GM08714 (cell line): ENCODE measurements around the gene MARCO.

Source experiments
- H3K4me3 ChIP-seq: fragments of 200-500 bp; sonication (Bioruptor generic); 2 replicates; pipeline ENCODE4 v1.5.1; 2014; ENCODE audit warnings: mild to moderate bottlenecking, low read length, inconsistent platforms
- ZNF274 ChIP-seq: IDR thresholded peaks from 2 replicates; pipeline ENCODE4 v1.6.1; 2012; ENCODE audit warnings: mild to moderate bottlenecking, low read depth, low read length

MARCO gene

GRCh38 chr2:118914721-118915453, 27.1 kb upstream of the MARCO start:
- TF ChIP-seq ZNF274, result no peak
- H3K4me3 ChIP-seq, result no peak overlapping the region

- H3K4me3 ChIP-seq, result no peak overlapping the region
- TF ChIP-seq ZNF274, result no peak
Observed at GRCh38 chr2:118918017-118918416, 24.0 kb upstream of the MARCO start.

GRCh38 chr2:118921646-118922045, 20.3 kb upstream of the MARCO start:
- TF ChIP-seq ZNF274, result no peak

GRCh38 chr2:118922254-118922653, 19.7 kb upstream of the MARCO start:
- no peak overlapping the region for H3K4me3 ChIP-seq
- no peak for TF ChIP-seq ZNF274

More at GRCh38 chr2:118921646-118922045, 20.3 kb upstream of the MARCO start:
- no peak overlapping the region for H3K4me3 ChIP-seq

GRCh38 chr2:118923371-118923770, 18.6 kb upstream of the MARCO start:
- H3K4me3 ChIP-seq, result no peak overlapping the region
- TF ChIP-seq ZNF274, result no peak

- no peak overlapping the region for H3K4me3 ChIP-seq
- no peak for TF ChIP-seq ZNF274
Observed at GRCh38 chr2:118925476-118925875, 16.5 kb upstream of the MARCO start.

- no peak for TF ChIP-seq ZNF274
- no peak overlapping the region for H3K4me3 ChIP-seq
Observed at GRCh38 chr2:118925981-118926380, 16.0 kb upstream of the MARCO start.

- H3K4me3 ChIP-seq, result no peak overlapping the region
- no peak for TF ChIP-seq ZNF274
Observed at GRCh38 chr2:118929059-118929458, 12.9 kb upstream of the MARCO start.

- H3K4me3 ChIP-seq, result no peak overlapping the region
- no peak for TF ChIP-seq ZNF274
Observed at GRCh38 chr2:118932949-118933348, 9.0 kb upstream of the MARCO start.

- H3K4me3 ChIP-seq, result no peak overlapping the region
- no peak for TF ChIP-seq ZNF274
Observed at GRCh38 chr2:118936306-118936705, 5.7 kb upstream of the MARCO start.

GRCh38 chr2:118936936-118937335, 5.1 kb upstream of the MARCO start:
- TF ChIP-seq ZNF274, result no peak
- no peak overlapping the region for H3K4me3 ChIP-seq

GRCh38 chr2:118937817-118938216, 4.2 kb upstream of the MARCO start:
- no peak overlapping the region for H3K4me3 ChIP-seq
- TF ChIP-seq ZNF274, result no peak

- no peak overlapping the region for H3K4me3 ChIP-seq
- no peak for TF ChIP-seq ZNF274
Observed at GRCh38 chr2:118939994-118940393, 2.0 kb upstream of the MARCO start.

- no peak for TF ChIP-seq ZNF274
Observed at GRCh38 chr2:118940486-118941120, 1.4 kb upstream of the MARCO start.

GRCh38 chr2:118943286-118943685, 1.3 kb downstream of the MARCO start:
- no peak for TF ChIP-seq ZNF274

More at GRCh38 chr2:118940486-118941120, 1.4 kb upstream of the MARCO start:
- no peak overlapping the region for H3K4me3 ChIP-seq

More at GRCh38 chr2:118943286-118943685, 1.3 kb downstream of the MARCO start:
- H3K4me3 ChIP-seq, result no peak overlapping the region
